Islet precursor cell (in vitro differentiated cells): ENCODE measurements around the gene ARSG.
"Not testable (repeated sequence)": the region's sequence is repeated elsewhere in the genome, so short reads cannot be mapped to it uniquely, and the experiment has no call there.

ENCODE experiments used
- DNase-seq: peaks from one replicate; pipeline ENCODE4 v3.0.0-alpha.2; 2018

ARSG gene

GRCh38 chr17:68308486-68308885, 17.2 kb downstream of the ARSG start:
- not testable (repeated sequence) for DNase-seq

GRCh38 chr17:68309066-68309670, 17.9 kb downstream of the ARSG start:
- not testable (repeated sequence) for DNase-seq

- no peak for DNase-seq
Observed at GRCh38 chr17:68310152-68310551, 18.9 kb downstream of the ARSG start.

- DNase-seq = no peak
Observed at GRCh38 chr17:68314916-68315535, 23.7 kb downstream of the ARSG start.

- DNase-seq = no peak
Observed at GRCh38 chr17:68315930-68316329, 24.6 kb downstream of the ARSG start.

GRCh38 chr17:68317458-68317857, 26.2 kb downstream of the ARSG start:
- no peak for DNase-seq

GRCh38 chr17:68318103-68318991, 27.1 kb downstream of the ARSG start:
- DNase-seq = peak; percentile 92

- DNase-seq = no peak
Observed at GRCh38 chr17:68319410-68320162, 28.3 kb downstream of the ARSG start.

GRCh38 chr17:68320311-68320865, 29.1 kb downstream of the ARSG start:
- DNase-seq = peak; percentile 88

- DNase-seq = no peak
Observed at GRCh38 chr17:68320943-68321555, 29.8 kb downstream of the ARSG start.

- DNase-seq = no peak
Observed at GRCh38 chr17:68321556-68321954, 30.3 kb downstream of the ARSG start.

GRCh38 chr17:68322630-68323029, 31.3 kb downstream of the ARSG start:
- DNase-seq = no peak

GRCh38 chr17:68324114-68324513, 32.8 kb downstream of the ARSG start:
- DNase-seq = no peak

GRCh38 chr17:68324654-68325336, 33.5 kb downstream of the ARSG start:
- DNase-seq = no peak

GRCh38 chr17:68325961-68326360, 34.7 kb downstream of the ARSG start:
- DNase-seq = peak; percentile 93

- peak; percentile 81 for DNase-seq
Observed at GRCh38 chr17:68326681-68327080, 35.4 kb downstream of the ARSG start.

GRCh38 chr17:68327823-68328557, 36.7 kb downstream of the ARSG start:
- no peak for DNase-seq

GRCh38 chr17:68328676-68329075, 37.4 kb downstream of the ARSG start:
- DNase-seq = peak; percentile 100

- no peak for DNase-seq
Observed at GRCh38 chr17:68329331-68329730, 38.0 kb downstream of the ARSG start.

- not testable (repeated sequence) for DNase-seq
Observed at GRCh38 chr17:68331932-68332331, 40.6 kb downstream of the ARSG start.

- no peak for DNase-seq
Observed at GRCh38 chr17:68334393-68334792, 43.1 kb downstream of the ARSG start.
